Sciatic nerve (tissue), 2 donors: Measurements from ENCODE around the gene CD86. TPM values are rescaled to one million over a fixed set of nuclear protein-coding genes. Genes with fewer than 3 reads are reported as not detected.
"Not testable (repeated sequence)": the region's sequence is repeated elsewhere in the genome, so short reads cannot be mapped to it uniquely, and the experiment has no call there.

ENCODE experiments used
- ATAC-seq: fragments of 200-7000 bp; cut with Tn5 transposase; one replicate; pipeline ENCODE4 v1.9.1; 2020; ENCODE audit warnings: mild to moderate bottlenecking, moderate library complexity
- DNase-seq: peaks from one replicate; pipeline ENCODE4 v3.0.0-alpha.2; 2020; ENCODE audit warnings: low spot score
- intact Hi-C: fragments of 100-400 bp; cut with DNase I; formaldehyde crosslinking; loops from one replicate; pipeline ENCODE4 v1.14.2; 2022
- total RNA-seq: library from RNA; stranded (reverse); fragmentation: NEBNext Ultra II Directional; extraction: Animal tissue kit (Norgen Biotek cat#: 25700); gene quantifications from one replicate; pipeline ENCODE4 v1.2.1, GENCODE V29; 2021
- donor health status: DM: no; HTN: no; CAD: no.
- donor health status: DM: no; HTN: no; CAD: no.

Gene CD86
- 15.4 TPM for total RNA-seq

- ATAC-seq (peak; percentile 81), DNase-seq (no peak)
- intact Hi-C loops, result no loop called here
Observed at GRCh38 chr3:122055215-122055614, at the start of gene CD86. Gene CD86 (plus strand): TSS chr3:122055362. CDS start chr3:122055490, 128 bp downstream.

- intact Hi-C loops, result no loop called here
- ATAC-seq (no peak), DNase-seq (no peak)
Observed at GRCh38 chr3:122006267-122006666, 48.9 kb upstream of the CD86 start.

- ATAC-seq (no peak), DNase-seq (no peak)
- intact Hi-C loops, result no loop called here
Observed at GRCh38 chr3:122008166-122008565, 47.0 kb upstream of the CD86 start.

GRCh38 chr3:122010506-122010905, 44.7 kb upstream of the CD86 start:
- DNase-seq, result no peak
- ATAC-seq, result no peak
- intact Hi-C loops, result no loop called here

- intact Hi-C loops, result no loop called here
Observed at GRCh38 chr3:122011396-122011795, 43.8 kb upstream of the CD86 start.

GRCh38 chr3:122012821-122013220, 42.3 kb upstream of the CD86 start:
- intact Hi-C loops, result no loop called here
- no peak for ATAC-seq

More at GRCh38 chr3:122011396-122011795, 43.8 kb upstream of the CD86 start:
- DNase-seq (no peak), ATAC-seq (no peak)

GRCh38 chr3:122013448-122013925, 41.7 kb upstream of the CD86 start:
- DNase-seq, result no peak
- intact Hi-C loops, result no loop called here
- no peak for ATAC-seq

More at GRCh38 chr3:122012821-122013220, 42.3 kb upstream of the CD86 start:
- no peak for DNase-seq

- no peak for ATAC-seq
- no peak for DNase-seq
- intact Hi-C loops, result no loop called here
Observed at GRCh38 chr3:122014741-122015140, 40.4 kb upstream of the CD86 start.

GRCh38 chr3:122019493-122019892, 35.7 kb upstream of the CD86 start:
- DNase-seq (no peak), ATAC-seq (no peak)
- intact Hi-C loops, result no loop called here

- no peak for DNase-seq
- intact Hi-C loops, result no loop called here
- ATAC-seq, result no peak
Observed at GRCh38 chr3:122021037-122021436, 34.1 kb upstream of the CD86 start.

GRCh38 chr3:122021811-122022401, 33.3 kb upstream of the CD86 start, which contains the start of gene ILDR1:
Gene ILDR1 (minus strand): TSS chr3:122022247. CDS start chr3:122022077, 170 bp downstream.
- no peak for ATAC-seq
- intact Hi-C loops, result no loop called here
- no peak for DNase-seq

- intact Hi-C loops, result no loop called here
- ATAC-seq, result no peak
- no peak for DNase-seq
Observed at GRCh38 chr3:122023335-122023910, 31.7 kb upstream of the CD86 start.

GRCh38 chr3:122024800-122025199, 30.4 kb upstream of the CD86 start:
- ATAC-seq (no peak), DNase-seq (no peak)
- intact Hi-C loops, result no loop called here

GRCh38 chr3:122025296-122025695, 29.9 kb upstream of the CD86 start:
- intact Hi-C loops, result no loop called here
- DNase-seq (no peak), ATAC-seq (no peak)

- ATAC-seq (no peak), DNase-seq (no peak)
- intact Hi-C loops, result no loop called here
Observed at GRCh38 chr3:122030381-122031122, 24.6 kb upstream of the CD86 start.

GRCh38 chr3:122031123-122031468, 24.1 kb upstream of the CD86 start:
- no peak for DNase-seq
- intact Hi-C loops, result no loop called here

GRCh38 chr3:122032531-122032930, 22.6 kb upstream of the CD86 start:
- ATAC-seq (no peak), DNase-seq (no peak)
- intact Hi-C loops, result no loop called here

More at GRCh38 chr3:122031123-122031468, 24.1 kb upstream of the CD86 start:
- ATAC-seq, result no peak

- intact Hi-C loops, result no loop called here
- ATAC-seq (no peak), DNase-seq (no peak)
Observed at GRCh38 chr3:122033023-122033422, 22.1 kb upstream of the CD86 start.

- intact Hi-C loops, ATAC-seq, DNase-seq: not testable (repeated sequence)
Observed at GRCh38 chr3:122047296-122047695, 7.9 kb upstream of the CD86 start.

GRCh38 chr3:122047773-122048172, 7.4 kb upstream of the CD86 start:
- DNase-seq, ATAC-seq, intact Hi-C loops: not testable (repeated sequence)
